NCI-H748 treated with DMSO at 0.1 percent for 48 hours (cell line): ENCODE results near the gene CHD2.
"Not testable (repeated sequence)": the region's sequence is repeated elsewhere in the genome, so short reads cannot be mapped to it uniquely, and the experiment has no call there.

ENCODE experiments used
- DNase-seq: peaks from one replicate; lab custom pipeline; 2025; lab: John Stamatoyannopoulos, UW

CHD2 gene

GRCh38 chr15:93019971-93020370 lies 119.8 kb downstream of the CHD2 start:
- no peak for DNase-seq

GRCh38 chr15:93020976-93021772 lies 121.0 kb downstream of the CHD2 start:
- no peak for DNase-seq

GRCh38 chr15:93024293-93024692 lies 124.2 kb downstream of the CHD2 start:
- no peak for DNase-seq

GRCh38 chr15:93024716-93025624 lies 124.8 kb downstream of the CHD2 start:
- no peak for DNase-seq

GRCh38 chr15:93025625-93025982 lies 125.5 kb downstream of the CHD2 start:
- DNase-seq, result no peak

- no peak for DNase-seq
These were observed 126.3 kb downstream of the CHD2 start for GRCh38 chr15:93026380-93026817.

GRCh38 chr15:93027413-93027812 lies 127.3 kb downstream of the CHD2 start:
- no peak for DNase-seq

GRCh38 chr15:93028111-93028631 lies 128.0 kb downstream of the CHD2 start:
- DNase-seq, result no peak

GRCh38 chr15:93028632-93029213 lies 128.6 kb downstream of the CHD2 start:
- no peak for DNase-seq

- DNase-seq, result no peak
These were observed 129.2 kb downstream of the CHD2 start for GRCh38 chr15:93029214-93029835.

- DNase-seq, result no peak
These were observed 129.8 kb downstream of the CHD2 start for GRCh38 chr15:93029836-93030429.

- peak; percentile 15 for DNase-seq
These were observed 130.4 kb downstream of the CHD2 start for GRCh38 chr15:93030430-93031102.

- no peak for DNase-seq
These were observed 131.0 kb downstream of the CHD2 start for GRCh38 chr15:93031103-93031464.

GRCh38 chr15:93031557-93032384 lies 131.6 kb downstream of the CHD2 start:
- DNase-seq, result not testable (repeated sequence)

GRCh38 chr15:93032515-93033206 lies 132.5 kb downstream of the CHD2 start:
- DNase-seq, result not testable (repeated sequence)

GRCh38 chr15:93033434-93034045 lies 133.4 kb downstream of the CHD2 start:
- DNase-seq, result no peak

- no peak for DNase-seq
These were observed 134.4 kb downstream of the CHD2 start for GRCh38 chr15:93034512-93034911.

GRCh38 chr15:93035092-93035915 lies 135.2 kb downstream of the CHD2 start:
- no peak for DNase-seq
